GM19395 (cell line): Measurements from ENCODE around the gene HOXB8.

ENCODE experiments used
- ATAC-seq: cut with Tn5 transposase; IDR thresholded peaks from one replicate; pipeline ENCODE4 v1.9.1; 2021; ENCODE audit warnings: mild to moderate bottlenecking, moderate library complexity; ENCODE audit not compliant: unreplicated experiment

Gene HOXB8

GRCh38 chr17:48637323-48638260 is 22.5 kb upstream of the HOXB8 start:
- ATAC-seq, result no peak

DNA sequence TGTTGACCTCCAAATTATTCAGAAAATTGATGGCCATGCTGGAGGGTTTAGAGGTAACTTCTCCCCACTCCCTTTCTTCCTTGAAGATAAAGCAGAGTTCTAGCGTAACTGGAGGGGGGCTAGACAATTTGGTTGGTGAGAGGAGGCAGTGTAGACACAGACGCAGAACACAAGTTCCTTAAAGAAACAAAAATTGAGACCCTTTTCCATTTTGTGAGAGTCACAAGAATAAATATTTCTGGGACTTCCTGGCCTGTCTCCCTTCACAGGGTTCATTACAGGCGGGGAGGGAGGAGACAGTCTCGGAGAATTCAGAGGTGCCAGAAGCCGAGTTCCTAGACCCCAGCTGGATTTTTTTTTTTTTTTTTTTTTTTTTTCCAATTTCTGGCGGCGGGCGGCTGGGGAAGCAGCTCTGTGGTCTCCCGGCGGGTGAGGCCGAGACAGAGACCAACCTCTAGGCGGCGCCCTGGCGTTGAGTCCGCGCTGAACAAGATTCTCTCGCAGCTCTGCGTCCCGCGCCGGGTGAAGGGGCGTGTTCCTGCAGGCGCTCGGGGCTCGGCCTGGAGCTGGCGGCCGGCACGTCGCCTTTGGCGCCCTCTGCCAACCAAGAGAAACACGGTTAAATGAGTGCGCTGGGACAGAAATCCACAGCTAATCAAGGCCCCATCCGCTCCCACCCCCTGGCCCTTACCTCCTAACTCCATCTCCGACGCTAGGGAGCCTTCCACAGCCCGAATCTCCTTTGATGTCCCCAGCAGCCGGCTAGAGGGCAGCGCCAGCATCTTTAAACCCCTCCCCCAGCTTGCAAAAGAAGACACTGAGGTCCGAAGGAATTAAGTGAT is 21.3 kb upstream of the HOXB8 start:
- ATAC-seq, result no peak

- ATAC-seq, result no peak
Observed at GRCh38 chr17:48634493-48635208, 19.6 kb upstream of the HOXB8 start.

DNA sequence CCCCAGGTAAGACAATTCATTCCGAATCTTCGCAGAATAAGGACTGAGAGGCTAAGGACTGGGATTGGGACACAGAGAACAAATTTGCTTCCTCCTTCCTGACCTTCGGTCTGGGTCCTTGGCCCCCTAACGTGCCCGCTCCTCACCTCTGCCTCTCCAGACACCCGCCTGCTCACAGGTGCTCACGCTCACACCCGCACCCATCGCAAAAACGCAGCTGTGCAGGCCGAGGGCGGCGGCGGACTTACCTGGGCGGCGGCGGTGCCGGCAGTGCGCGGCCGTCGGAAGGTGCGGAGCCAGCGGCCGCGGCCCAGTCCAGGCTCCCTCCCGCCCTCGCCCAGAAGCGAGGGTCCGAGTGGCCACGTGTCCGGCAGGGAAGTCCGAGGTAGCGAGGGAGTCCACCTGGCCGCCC is 18.2 kb upstream of the HOXB8 start:
- no peak for ATAC-seq

DNA sequence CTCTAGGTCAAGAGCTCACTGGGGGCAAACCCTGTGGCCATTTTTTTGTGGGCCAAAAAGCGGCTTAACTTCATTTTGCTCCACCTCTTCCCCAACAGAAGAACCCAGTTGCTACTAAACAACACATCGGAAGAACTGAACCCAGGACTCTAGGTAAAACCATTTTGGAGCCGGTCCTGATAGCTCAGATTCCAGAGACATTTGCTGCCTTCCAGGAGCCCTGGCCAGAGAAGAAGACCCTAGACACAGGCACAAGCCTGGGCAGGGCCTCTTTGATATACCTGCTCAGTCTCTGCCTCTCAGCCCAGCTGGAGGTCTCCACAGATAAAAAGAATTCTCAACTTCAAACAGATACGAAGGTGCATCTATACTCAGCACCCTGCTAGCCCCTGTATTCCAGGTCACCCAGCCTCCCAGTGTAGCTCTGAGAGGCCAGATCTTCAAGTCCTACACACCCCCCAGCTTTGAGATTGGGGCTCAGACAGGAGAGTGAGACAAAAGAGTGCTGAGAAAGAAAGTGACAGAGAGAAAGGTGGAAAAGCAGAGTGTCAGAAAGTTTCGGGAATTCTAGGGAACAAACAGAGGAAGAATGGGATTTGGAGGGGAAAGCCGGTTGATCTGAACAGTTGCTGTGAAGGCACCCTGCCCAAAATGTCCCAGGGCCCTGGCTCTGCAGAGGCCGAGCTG is 17.6 kb upstream of the HOXB8 start:
- ATAC-seq, result no peak

DNA sequence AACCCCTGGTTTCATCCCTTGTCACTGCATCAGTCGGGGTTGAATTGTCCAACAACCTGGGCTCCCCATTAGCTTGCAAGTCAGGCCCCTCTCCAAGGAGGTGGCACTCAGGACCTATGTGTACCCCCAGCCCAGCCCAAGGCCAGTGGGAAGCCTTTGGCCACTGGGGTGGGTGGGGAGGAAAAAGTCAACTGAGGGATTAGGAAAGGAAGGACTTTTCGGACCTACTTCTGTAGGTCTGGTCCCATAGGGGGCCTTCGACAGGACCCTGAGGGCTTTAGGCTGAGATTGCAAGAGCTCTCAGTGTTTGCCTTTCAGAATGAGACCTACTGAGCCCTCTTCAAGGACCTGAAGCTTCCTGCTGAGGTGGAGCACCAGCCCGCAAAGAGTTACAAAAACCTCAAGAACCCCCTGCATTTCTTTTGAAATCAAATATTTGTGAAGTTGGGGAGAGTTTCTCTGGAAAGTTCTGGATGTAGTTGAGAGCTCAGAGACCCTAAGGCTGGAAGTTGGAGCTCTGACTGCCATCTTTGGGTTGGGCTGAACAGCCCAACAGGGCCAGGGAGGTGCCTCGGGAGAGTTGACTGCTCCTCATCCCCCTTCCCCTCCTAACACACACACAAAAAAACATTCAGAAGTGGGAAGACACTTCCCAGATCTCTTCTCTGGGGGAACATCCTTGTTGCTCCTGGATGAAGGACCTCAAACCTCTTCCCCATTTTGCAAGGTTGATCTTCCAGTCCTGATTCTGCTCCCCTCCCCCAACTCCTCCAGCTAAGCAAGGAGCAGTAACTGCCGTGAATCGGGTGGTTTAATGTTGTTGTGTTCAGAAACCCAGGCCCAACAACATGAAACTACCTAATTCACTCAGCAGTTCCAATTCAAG is 16.8 kb upstream of the HOXB8 start:
- ATAC-seq, result no peak

GRCh38 chr17:48630925-48631692 is 16.0 kb upstream of the HOXB8 start:
- ATAC-seq, result no peak

DNA sequence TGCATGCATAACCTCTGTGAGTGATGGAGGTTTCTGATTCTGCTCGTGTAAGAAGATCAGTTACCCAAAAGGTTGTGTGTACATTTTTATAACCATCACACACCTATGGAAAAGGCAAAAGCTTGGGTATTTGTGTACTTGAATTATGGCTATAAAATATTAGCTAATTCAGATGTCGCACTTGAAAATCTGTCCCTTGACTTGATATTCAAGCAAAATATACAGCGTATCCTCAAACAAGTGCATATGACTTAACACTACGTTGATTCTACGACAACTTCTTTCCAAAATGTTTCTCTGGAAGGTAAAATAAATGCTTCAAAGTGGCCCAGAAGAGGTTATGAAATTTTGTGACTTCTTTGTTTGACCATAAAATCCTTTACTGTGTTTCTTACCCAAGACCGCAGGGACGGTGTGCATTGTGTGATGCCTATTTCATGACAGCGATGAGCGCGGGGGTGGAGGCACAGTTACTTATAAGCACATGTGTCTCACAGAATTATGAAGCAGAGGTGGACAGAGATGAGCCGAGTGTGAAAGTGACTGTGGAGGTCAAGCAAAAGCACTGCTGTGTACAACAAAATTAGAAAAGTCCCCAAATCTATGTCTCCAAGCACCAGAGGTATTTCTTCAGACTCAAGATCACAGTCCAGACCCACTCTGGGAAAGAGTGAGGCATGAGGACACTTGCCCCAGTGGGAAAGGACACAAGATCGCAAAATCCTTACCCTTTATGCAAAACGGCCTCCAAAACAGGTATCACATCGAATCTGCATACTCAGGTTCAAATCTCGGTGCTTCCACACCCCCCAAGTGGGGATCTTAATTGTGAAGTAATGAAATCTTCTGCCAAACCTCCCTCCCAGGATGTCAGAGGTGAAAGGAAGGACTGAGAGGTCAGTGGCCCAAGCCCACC is 15.2 kb upstream of the HOXB8 start:
- no peak for ATAC-seq

GRCh38 chr17:48629411-48629759 is 14.3 kb upstream of the HOXB8 start:
- no peak for ATAC-seq

GRCh38 chr17:48628649-48629410 is 13.7 kb upstream of the HOXB8 start:
- no peak for ATAC-seq

GRCh38 chr17:48627623-48628521 is 12.8 kb upstream of the HOXB8 start:
- ATAC-seq, result no peak

GRCh38 chr17:48627118-48627597 is 12.1 kb upstream of the HOXB8 start:
- ATAC-seq, result no peak

- ATAC-seq, result no peak
Observed at GRCh38 chr17:48626245-48627117, 11.4 kb upstream of the HOXB8 start, which contains the start of gene HOXB9. HOXB9 (minus strand) TSS chr17:48626358; CDS start chr17:48626269, 89 bp downstream.

DNA sequence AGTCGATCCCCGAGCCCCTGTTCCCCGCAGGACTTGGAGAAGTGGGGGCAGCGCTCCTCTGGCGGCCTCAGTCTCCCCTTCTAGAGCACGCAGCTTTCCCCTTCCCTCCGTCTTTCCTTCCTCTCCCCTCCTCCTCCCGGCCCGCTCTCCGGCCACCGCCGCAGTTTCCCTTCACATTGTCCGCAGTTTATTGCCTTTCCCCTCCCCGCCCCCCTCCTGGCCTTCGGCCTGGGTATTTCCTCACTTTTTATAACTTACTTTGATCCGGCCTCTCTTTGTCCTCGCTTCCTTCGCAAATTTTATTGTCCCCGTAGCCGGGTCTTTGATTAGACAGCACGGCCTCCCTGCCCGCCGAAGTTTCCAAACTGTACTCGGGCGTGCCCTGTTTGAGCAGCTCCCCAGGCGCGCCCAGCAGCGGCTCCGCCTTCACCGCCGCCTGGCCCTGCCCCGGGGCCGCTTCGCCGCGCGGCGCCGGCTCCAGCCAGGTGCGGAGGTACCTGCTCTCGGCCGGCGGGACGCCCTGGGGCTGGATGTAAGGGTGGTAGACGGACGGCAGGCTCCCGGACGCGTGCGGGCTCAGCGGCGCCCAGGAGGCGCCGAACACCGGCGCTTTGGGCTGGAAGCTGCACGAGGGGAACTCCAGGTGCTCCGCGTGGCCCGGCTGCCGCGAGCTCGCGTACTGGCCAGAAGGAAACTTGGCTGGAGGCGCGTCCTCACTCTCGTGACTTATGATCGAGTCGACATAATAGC is 10.6 kb upstream of the HOXB8 start:
- ATAC-seq, result no peak
